OCI-LY3 (cell line): ENCODE data around the gene CCSER2.

Experiments
- H2AFZ ChIP-seq: fragments of 200-600, 300-600 bp; shearing (Covaris generic); 2 replicates; pipeline ENCODE4 v1.6.0; 2014; ENCODE audit warnings: antibody characterized with exemption, low read depth, low read length
- H3K27ac ChIP-seq: fragments of 200-600, 300-600 bp; sonication (generic); 2 replicates; pipeline ENCODE4 v1.5.1; 2014; ENCODE audit warnings: mild to moderate bottlenecking, low read length, moderate library complexity, mixed read lengths
- H3K27me3 ChIP-seq: fragments of 200-600, 300-600 bp; sonication (generic); 2 replicates; pipeline ENCODE4 v1.6.1; 2014; ENCODE audit warnings: low read depth, low read length, mixed read lengths
- H3K36me3 ChIP-seq: fragments of 200-600, 300-600 bp; sonication (generic); replicated peaks from 2 replicates; pipeline ENCODE3; 2014; ENCODE audit warnings: low read depth, low read length, mixed read lengths
- H3K4me1 ChIP-seq: fragments of 300-600, 200-600 bp; sonication (generic); 2 replicates; pipeline ENCODE4 v1.6.1; 2014; ENCODE audit warnings: low read length, mixed read lengths
- H3K4me2 ChIP-seq: fragments of 200-600, 300-600 bp; sonication (generic); 2 replicates; pipeline ENCODE4 v1.6.1; 2014; ENCODE audit warnings: low read length, mixed read lengths
- H3K4me3 ChIP-seq: fragments of 300-600, 200-600 bp; sonication (generic); 2 replicates; pipeline ENCODE4 v1.5.1; 2014; ENCODE audit warnings: antibody characterized with exemption, mild to moderate bottlenecking, low read length, moderate library complexity
- H3K79me2 ChIP-seq: fragments of 300-600, 200-600 bp; shearing (Covaris generic); 2 replicates; pipeline ENCODE4 v1.6.1; 2014; ENCODE audit warnings: mild to moderate bottlenecking, low read length, mixed read lengths
- H3K9ac ChIP-seq: fragments of 300-600, 200-600 bp; shearing (Covaris generic); 2 replicates; pipeline ENCODE4 v1.6.0; 2014; ENCODE audit warnings: mild to moderate bottlenecking, low read length, moderate library complexity
- H3K9me3 ChIP-seq: fragments of 200-600, 300-600 bp; shearing (Covaris generic); 2 replicates; pipeline ENCODE4 v1.6.1; 2014; ENCODE audit warnings: low read length, mixed read lengths; ENCODE audit not compliant: insufficient read depth
- H4K20me1 ChIP-seq: fragments of 200-600, 300-600 bp; sonication (generic); 2 replicates; pipeline ENCODE4 v1.6.1; 2016; ENCODE audit warnings: low read length, mixed read lengths; ENCODE audit not compliant: insufficient read depth
- CTCF ChIP-seq: fragments of 200-600, 300-600 bp; sonication (generic); IDR thresholded peaks from 2 replicates; pipeline ENCODE4 v1.5.1; 2014; ENCODE audit warnings: antibody characterized with exemption, low read length, low read depth
- EZH2phosphoT487 ChIP-seq: fragments of 200-600 bp; shearing (Covaris generic); IDR thresholded peaks from 2 replicates; pipeline ENCODE4 v1.6.1; 2018; ENCODE audit warnings: antibody characterized with exemption, mixed run types, low read depth

Gene CCSER2

GRCh38 chr10:84329196-84329611, 815 bp downstream of the CCSER2 start:
- no peak for TF ChIP-seq EZH2phosphoT487
- no peak for TF ChIP-seq CTCF
- H3K27ac ChIP-seq = peak overlapping the region; percentile 53
- H3K79me2 ChIP-seq = peaks cover 43% of the 10 kb centered on the region
- no peak overlapping the region for H2AFZ ChIP-seq
- peak overlapping the region; percentile 87 for H3K4me3 ChIP-seq
- no peaks in the 10 kb centered on the region for H3K27me3 ChIP-seq
- peak overlapping the region; percentile 81 for H3K4me2 ChIP-seq
- H3K4me1 ChIP-seq = peaks cover 30% of the 10 kb centered on the region
- peak overlapping the region; percentile 70 for H3K9ac ChIP-seq
- peaks cover 22% of the 10 kb centered on the region for H4K20me1 ChIP-seq
- H3K36me3 ChIP-seq = no peaks in the 10 kb centered on the region
- no peaks in the 10 kb centered on the region for H3K9me3 ChIP-seq

- peaks cover 52% of the 10 kb centered on the region for H3K79me2 ChIP-seq
- no peak overlapping the region for H3K27ac ChIP-seq
- peak overlapping the region; percentile 87 for H3K4me3 ChIP-seq
- H4K20me1 ChIP-seq = peaks cover 28% of the 10 kb centered on the region
- TF ChIP-seq EZH2phosphoT487 (no peak), CTCF (no peak)
- H3K9me3 ChIP-seq = no peaks in the 10 kb centered on the region
- peak overlapping the region; percentile 70; the same call in 1 of the 2 replicates for H3K9ac ChIP-seq
- no peak overlapping the region for H2AFZ ChIP-seq
- H3K4me1 ChIP-seq = peaks cover 30% of the 10 kb centered on the region
- no peaks in the 10 kb centered on the region for H3K27me3 ChIP-seq
- H3K36me3 ChIP-seq = no peaks in the 10 kb centered on the region
- H3K4me2 ChIP-seq = peak overlapping the region; percentile 81
Observed at GRCh38 chr10:84329986-84330651, 1.7 kb downstream of the CCSER2 start.

GRCh38 chr10:84331091-84331490, 2.7 kb downstream of the CCSER2 start:
- Histone ChIP-seq H3K4me2 (no peak overlapping the region), H3K36me3 (no peaks in the 10 kb centered on the region), H3K79me2 (peaks cover 62% of the 10 kb centered on the region)

More at GRCh38 chr10:84331091-84331490, 2.7 kb downstream of the CCSER2 start:
- Histone ChIP-seq H3K27ac (no peak overlapping the region), H3K9me3 (no peaks in the 10 kb centered on the region), H2AFZ (no peak overlapping the region), H4K20me1 (peaks cover 34% of the 10 kb centered on the region), H3K4me1 (peaks cover 30% of the 10 kb centered on the region), H3K4me3 (no peak overlapping the region), H3K27me3 (no peaks in the 10 kb centered on the region), H3K9ac (no peak overlapping the region)
- TF ChIP-seq EZH2phosphoT487 = no peak
- TF ChIP-seq CTCF = no peak
